MCF 10A (cell line): ENCODE data around the gene EXO1. TPM values are rescaled to one million over a fixed set of nuclear protein-coding genes. Genes with fewer than 3 reads are reported as not detected.
"Not testable (repeated sequence)": the region's sequence is repeated elsewhere in the genome, so short reads cannot be mapped to it uniquely, and the experiment has no call there.

Experiments
- BruUV-seq: library from RNA; stranded (reverse); fragments of 400-500 nt; replicated peaks from 2 replicates; lab custom pipeline; 2021; lab: Mats Ljungman, UMichigan
- CTCF ChIA-PET: fragments of 300-600 bp; sonication (Branson Sonifier 250); formaldehyde crosslinking; extraction: SDS; loops from one replicate; lab custom pipeline; 2021; ENCODE audit warnings: antibody characterized with exemption, inconsistent platforms; lab: Yijun Ruan, JAX
- POLR2A ChIA-PET: fragments of 300-600, 350-650 bp; sonication (Branson Sonifier 250); formaldehyde crosslinking; extraction: SDS; loops from one replicate; lab custom pipeline; 2020; ENCODE audit warnings: antibody characterized with exemption, inconsistent platforms; lab: Yijun Ruan, JAX
- DNase-seq: peaks from one replicate; pipeline ENCODE4 v3.0.0-alpha.2; 2018; ENCODE audit not compliant: unreplicated experiment
- H3K27ac Mint-ChIP-seq: one replicate; pipeline ENCODE4 v1.8.0; 2022; ENCODE audit warnings: mild to moderate bottlenecking, low read depth, mixed read lengths; ENCODE audit not compliant: unreplicated experiment
- H3K27me3 Mint-ChIP-seq: one replicate; pipeline ENCODE4 v1.8.0; 2022; ENCODE audit warnings: mixed read lengths; ENCODE audit not compliant: insufficient read depth, unreplicated experiment
- H3K36me3 Mint-ChIP-seq: one replicate; pipeline ENCODE4 v1.8.0; 2022; ENCODE audit warnings: mild to moderate bottlenecking, moderate library complexity, mixed read lengths; ENCODE audit not compliant: insufficient read depth, unreplicated experiment
- H3K4me1 Mint-ChIP-seq: one replicate; pipeline ENCODE4 v1.8.0; 2022; ENCODE audit warnings: mixed read lengths; ENCODE audit not compliant: insufficient read depth, unreplicated experiment
- H3K4me3 Mint-ChIP-seq: one replicate; pipeline ENCODE4 v1.8.0; 2022; ENCODE audit warnings: mild to moderate bottlenecking, moderate library complexity, mixed read lengths; ENCODE audit not compliant: unreplicated experiment
- H3K9me3 Mint-ChIP-seq: one replicate; pipeline ENCODE4 v1.8.0; 2022; ENCODE audit warnings: mixed read lengths; ENCODE audit not compliant: unreplicated experiment
- intact Hi-C: fragments of 100-400 bp; cut with micrococcal nuclease; formaldehyde crosslinking; loops from 2 replicates; pipeline ENCODE4 v1.14.1; 2022
- total RNA-seq: library from RNA; stranded (reverse); gene quantifications from 2 replicates; pipeline ENCODE4 v1.2.3, GENCODE V29; 2022
- TF ChIP-seq, protein P1 (sequence below): fragments of 200-600 bp; IDR thresholded peaks from one replicate; pipeline ENCODE4 v1.8.0; 2022; ENCODE audit warnings: antibody characterized with exemption, mild to moderate bottlenecking; ENCODE audit not compliant: unreplicated experiment

The EXO1 gene
- total RNA-seq, 1 experiment from 2014 or later, result 17.5 TPM

DNA sequence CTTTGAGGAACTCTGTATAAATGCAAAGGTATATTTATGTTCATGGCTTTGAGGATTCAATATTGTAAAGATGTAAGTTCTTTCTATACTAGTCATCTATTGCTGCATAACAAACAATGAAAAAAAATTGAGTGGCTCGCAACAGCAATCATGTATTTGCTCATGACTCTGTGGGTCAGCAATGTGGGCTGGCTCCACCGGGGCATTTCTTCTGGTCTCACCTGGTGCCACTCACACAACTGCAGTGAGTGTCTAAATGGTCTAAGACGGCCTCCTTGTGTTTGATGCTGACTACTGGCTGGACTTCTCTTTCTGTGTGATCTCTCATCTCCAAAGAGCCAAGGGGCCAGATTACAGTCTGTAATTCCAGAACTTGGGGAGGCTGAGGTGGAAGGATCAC, 45.1 kb upstream of the EXO1 start:
- DNase-seq, result peak; percentile 82
- H3K4me1 Mint-ChIP-seq, result peaks cover 38% of the 10 kb centered on the region
- no peak overlapping the region for H3K4me3 Mint-ChIP-seq
- no peaks in the 10 kb centered on the region for H3K36me3 Mint-ChIP-seq
- TF ChIP-seq, protein P1, sequence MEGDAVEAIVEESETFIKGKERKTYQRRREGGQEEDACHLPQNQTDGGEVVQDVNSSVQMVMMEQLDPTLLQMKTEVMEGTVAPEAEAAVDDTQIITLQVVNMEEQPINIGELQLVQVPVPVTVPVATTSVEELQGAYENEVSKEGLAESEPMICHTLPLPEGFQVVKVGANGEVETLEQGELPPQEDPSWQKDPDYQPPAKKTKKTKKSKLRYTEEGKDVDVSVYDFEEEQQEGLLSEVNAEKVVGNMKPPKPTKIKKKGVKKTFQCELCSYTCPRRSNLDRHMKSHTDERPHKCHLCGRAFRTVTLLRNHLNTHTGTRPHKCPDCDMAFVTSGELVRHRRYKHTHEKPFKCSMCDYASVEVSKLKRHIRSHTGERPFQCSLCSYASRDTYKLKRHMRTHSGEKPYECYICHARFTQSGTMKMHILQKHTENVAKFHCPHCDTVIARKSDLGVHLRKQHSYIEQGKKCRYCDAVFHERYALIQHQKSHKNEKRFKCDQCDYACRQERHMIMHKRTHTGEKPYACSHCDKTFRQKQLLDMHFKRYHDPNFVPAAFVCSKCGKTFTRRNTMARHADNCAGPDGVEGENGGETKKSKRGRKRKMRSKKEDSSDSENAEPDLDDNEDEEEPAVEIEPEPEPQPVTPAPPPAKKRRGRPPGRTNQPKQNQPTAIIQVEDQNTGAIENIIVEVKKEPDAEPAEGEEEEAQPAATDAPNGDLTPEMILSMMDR, result peak; percentile 33
- peak overlapping the region; percentile 65 for H3K27ac Mint-ChIP-seq
- CTCF ChIA-PET, result interaction anchor here (0.7 to 1.2 kb wide), 5 partner anchors 32 to 192 kb away, joined by 3 to 5 read pairs (median 4); no protein-coding TSS in a partner anchor
- no TSS peak for BruUV-seq
- no peaks in the 10 kb centered on the region for H3K27me3 Mint-ChIP-seq
- POLR2A ChIA-PET, result interaction anchor here (0.7 to 1.5 kb wide), 6 partner anchors 9 to 164 kb away, joined by 3 to 8 read pairs (median 3); partner anchors contain the start of genes CHML and OPN3
- intact Hi-C loops, result loop anchor here (1.0 to 2.0 kb wide), 3 partner anchors 20 to 272 kb away; no protein-coding TSS in a partner anchor
- H3K9me3 Mint-ChIP-seq, result no peaks in the 10 kb centered on the region

DNA sequence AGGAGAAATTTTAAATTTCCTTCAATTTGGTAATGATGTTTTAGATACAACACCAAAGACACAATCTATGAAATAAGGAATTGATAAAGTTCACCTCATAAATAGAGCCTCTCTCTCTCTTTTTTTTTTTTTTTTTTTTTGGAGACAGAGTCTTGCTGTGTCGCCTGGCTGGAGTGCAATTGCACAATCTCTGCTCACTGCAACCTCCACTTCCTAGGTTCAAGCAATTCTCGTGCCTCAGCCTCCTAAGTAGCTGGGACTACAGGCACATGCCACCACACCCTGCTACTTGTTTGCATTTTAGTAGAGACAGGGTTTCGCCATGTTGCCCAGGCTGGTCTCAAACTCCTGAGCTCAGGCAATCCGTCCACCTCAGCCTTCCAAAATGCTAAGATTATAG, 43.3 kb upstream of the EXO1 start:
- intact Hi-C loops, result not testable (repeated sequence)

DNA sequence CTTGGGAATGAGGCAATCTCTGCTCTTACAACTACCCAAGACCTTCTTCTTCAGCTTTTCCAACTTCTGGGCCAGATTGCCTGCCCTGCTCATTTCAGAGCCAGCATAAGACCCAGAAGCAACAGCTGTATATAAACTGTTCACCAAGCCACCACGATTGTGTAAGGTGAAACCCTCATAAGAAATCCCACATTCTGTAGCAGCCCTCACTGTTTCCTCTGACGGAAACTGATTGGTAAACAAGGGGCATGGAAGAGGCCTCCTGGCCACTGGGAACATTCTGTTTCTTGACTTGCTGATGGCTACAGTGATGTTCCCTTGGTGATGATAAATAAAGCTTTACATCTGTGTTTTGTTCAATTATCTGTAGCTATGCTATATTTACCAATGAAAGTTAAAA, 39.7 kb upstream of the EXO1 start:
- intact Hi-C loops, result no loop called here
- TF ChIP-seq, protein P1, result no peak
- Mint-ChIP-seq H3K27ac (no peak overlapping the region), H3K27me3 (no peaks in the 10 kb centered on the region), H3K4me3 (no peak overlapping the region), H3K36me3 (no peaks in the 10 kb centered on the region), H3K9me3 (no peaks in the 10 kb centered on the region), H3K4me1 (peaks cover 15% of the 10 kb centered on the region)
- ChIA-PET CTCF (interaction anchor here (0.6 to 1.5 kb wide), 11 partner anchors 15 to 1209 kb away, joined by 3 to 6 read pairs (median 3); no protein-coding TSS in a partner anchor), POLR2A (interaction anchor here (0.9 to 3.7 kb wide), 10 partner anchors 9 to 288 kb away, joined by 3 to 9 read pairs (median 4); partner anchors contain the start of gene FH)
- no TSS peak for BruUV-seq
- DNase-seq, result no peak

More for the DNA sequence above, 43.3 kb upstream of the EXO1 start:
- not testable (repeated sequence) for H3K27ac Mint-ChIP-seq, BruUV-seq, H3K4me3 Mint-ChIP-seq, H3K36me3 Mint-ChIP-seq, DNase-seq, H3K27me3 Mint-ChIP-seq, H3K9me3 Mint-ChIP-seq
- POLR2A ChIA-PET, result interaction anchor here (0.8 to 1.8 kb wide), 5 partner anchors 11 to 166 kb away, joined by 3 to 5 read pairs (median 4); no protein-coding TSS in a partner anchor
- CTCF ChIA-PET, result interaction anchor here (0.7 to 1.3 kb wide), 5 partner anchors 167 to 274 kb away, joined by 3 to 5 read pairs (median 3); no protein-coding TSS in a partner anchor
- H3K4me1 Mint-ChIP-seq, result peaks cover 33% of the 10 kb centered on the region

DNA sequence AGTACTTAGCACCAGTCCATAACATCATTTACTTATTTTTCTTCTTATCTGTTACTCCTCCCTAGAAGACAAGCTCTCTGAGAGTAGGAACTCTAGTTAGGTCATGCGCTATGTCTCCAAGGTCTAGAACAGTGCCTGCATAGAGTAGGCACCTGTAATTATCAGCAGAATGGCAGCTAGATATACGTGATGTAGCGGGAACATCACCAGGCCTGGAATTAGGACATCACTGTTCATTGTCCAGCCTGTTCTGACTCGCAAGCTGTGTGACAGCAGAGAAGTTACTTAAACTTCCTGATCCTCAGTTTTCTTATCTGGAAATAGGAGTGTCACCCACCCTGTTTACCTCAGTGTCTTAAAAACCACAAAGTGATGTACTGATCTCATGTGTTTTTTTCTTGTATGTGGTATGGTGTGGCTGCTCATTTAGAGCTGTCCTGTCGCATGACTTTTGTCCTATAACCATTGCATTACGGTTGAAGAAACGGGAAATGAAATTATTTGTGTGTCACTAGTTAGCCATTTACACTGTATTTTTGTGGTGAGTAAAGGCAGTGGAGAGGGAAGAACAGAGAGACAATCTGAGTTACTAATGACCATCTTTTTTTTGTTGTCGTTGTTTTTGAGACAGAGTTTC, 37.1 kb upstream of the EXO1 start:
- no peaks in the 10 kb centered on the region for H3K36me3 Mint-ChIP-seq
- no peaks in the 10 kb centered on the region for H3K27me3 Mint-ChIP-seq
- no peaks in the 10 kb centered on the region for H3K9me3 Mint-ChIP-seq
- ChIA-PET POLR2A (interaction anchor here (0.6 to 3.7 kb wide), 5 partner anchors 10 to 308 kb away, joined by 3 to 9 read pairs (median 3); no protein-coding TSS in a partner anchor), CTCF (interaction anchor here (1.2 to 1.5 kb wide), 4 partner anchors 9 to 184 kb away, joined by 3 to 6 read pairs (median 4); no protein-coding TSS in a partner anchor)
- intact Hi-C loops, result no loop called here
- DNase-seq, result no peak
- no peak overlapping the region for H3K27ac Mint-ChIP-seq
- TF ChIP-seq, protein P1, result no peak
- BruUV-seq, result no TSS peak
- no peak overlapping the region for H3K4me3 Mint-ChIP-seq
- peaks cover 15% of the 10 kb centered on the region for H3K4me1 Mint-ChIP-seq
